Neuron (in vitro differentiated cells): Measurements from ENCODE around the gene PLK3.
A peak's percentile ranks its signal among the peaks of the same experiment; 100 is the strongest.
"Not testable (repeated sequence)": the region's sequence is repeated elsewhere in the genome, so short reads cannot be mapped to it uniquely, and the experiment has no call there.

Source experiments
- H2AFZ ChIP-seq: one replicate; pipeline ENCODE4 v1.6.1; 2013; ENCODE audit warnings: low read depth, mild to moderate bottlenecking, inconsistent platforms, low read length, moderate library complexity
- H3K27me3 ChIP-seq: one replicate; pipeline ENCODE4 v1.6.1; 2013; ENCODE audit warnings: low read length; ENCODE audit not compliant: insufficient read depth
- H3K36me3 ChIP-seq: one replicate; pipeline ENCODE4 v1.6.1; 2013; ENCODE audit warnings: low read length; ENCODE audit not compliant: insufficient read depth
- H3K4me1 ChIP-seq: one replicate; pipeline ENCODE4 v1.6.1; 2013; ENCODE audit warnings: low read length; ENCODE audit not compliant: insufficient read depth
- H3K4me3 ChIP-seq: 2 replicates; pipeline ENCODE4 v1.5.1; 2013; ENCODE audit warnings: mild to moderate bottlenecking, low read length, moderate library complexity
- H3K9me3 ChIP-seq: one replicate; pipeline ENCODE4 v1.6.1; 2013; ENCODE audit warnings: low read length

The PLK3 gene

GRCh38 chr1:44808063-44808937 lies 8.1 kb downstream of the PLK3 start, which contains the start of gene BTBD19:
TSS of gene BTBD19 (plus strand) at chr1:44808523. CDS start at chr1:44808821, 298 bp downstream.
- Histone ChIP-seq H3K9me3 (no peaks in the 10 kb centered on the region), H2AFZ (peak within 1 kb of the TSS; percentile 46), H3K4me1 (peaks cover 40% of the 10 kb centered on the region), H3K4me3 (peak within 1 kb of the TSS; percentile 46), H3K36me3 (peaks cover 25% of the 10 kb centered on the region), H3K27me3 (no peaks in the 10 kb centered on the region)

- Histone ChIP-seq H2AFZ (no peak overlapping the region), H3K9me3 (no peaks in the 10 kb centered on the region), H3K4me3 (peak overlapping the region; percentile 46), H3K27me3 (no peaks in the 10 kb centered on the region), H3K36me3 (peaks cover 20% of the 10 kb centered on the region), H3K4me1 (peaks cover 34% of the 10 kb centered on the region)
Measured at GRCh38 chr1:44808938-44809917, 9.1 kb downstream of the PLK3 start.

- no peaks in the 10 kb centered on the region for H3K9me3 ChIP-seq
- H3K27me3 ChIP-seq: no peaks in the 10 kb centered on the region
- peaks cover 15% of the 10 kb centered on the region for H3K36me3 ChIP-seq
- no peak overlapping the region for H2AFZ ChIP-seq
- no peak overlapping the region for H3K4me3 ChIP-seq
- H3K4me1 ChIP-seq: peaks cover 34% of the 10 kb centered on the region
Measured at GRCh38 chr1:44810101-44810761, 10.1 kb downstream of the PLK3 start.

- peaks cover 34% of the 10 kb centered on the region for H3K4me1 ChIP-seq
Measured at GRCh38 chr1:44810762-44811105, 10.6 kb downstream of the PLK3 start.

GRCh38 chr1:44811234-44811633 lies 11.1 kb downstream of the PLK3 start:
- Histone ChIP-seq H3K4me1 (peaks cover 34% of the 10 kb centered on the region), H3K4me3 (no peak overlapping the region), H3K9me3 (no peaks in the 10 kb centered on the region), H3K36me3 (peaks cover 7% of the 10 kb centered on the region), H3K27me3 (no peaks in the 10 kb centered on the region), H2AFZ (no peak overlapping the region)

More at GRCh38 chr1:44810762-44811105, 10.6 kb downstream of the PLK3 start:
- H3K36me3 ChIP-seq: peaks cover 10% of the 10 kb centered on the region
- not testable (repeated sequence) for H2AFZ ChIP-seq, H3K27me3 ChIP-seq, H3K9me3 ChIP-seq, H3K4me3 ChIP-seq

GRCh38 chr1:44812822-44813543 lies 12.8 kb downstream of the PLK3 start:
- no peaks in the 10 kb centered on the region for H3K9me3 ChIP-seq
- no peaks in the 10 kb centered on the region for H3K27me3 ChIP-seq
- no peak overlapping the region for H3K4me3 ChIP-seq
- peaks cover 7% of the 10 kb centered on the region for H3K36me3 ChIP-seq
- H2AFZ ChIP-seq: no peak overlapping the region
- H3K4me1 ChIP-seq: peaks cover 20% of the 10 kb centered on the region

GRCh38 chr1:44815926-44816325 lies 15.7 kb downstream of the PLK3 start:
- H3K36me3 ChIP-seq, H3K27me3 ChIP-seq, H3K4me3 ChIP-seq, H3K4me1 ChIP-seq, H3K9me3 ChIP-seq, H2AFZ ChIP-seq: not testable (repeated sequence)

GRCh38 chr1:44817307-44817706 lies 17.1 kb downstream of the PLK3 start:
- no peaks in the 10 kb centered on the region for H3K27me3 ChIP-seq
- no peak overlapping the region for H3K4me3 ChIP-seq
- peaks cover 8% of the 10 kb centered on the region for H3K9me3 ChIP-seq

GRCh38 chr1:44817771-44818495 lies 17.8 kb downstream of the PLK3 start:
- peaks cover 7% of the 10 kb centered on the region for H3K36me3 ChIP-seq
- H3K27me3 ChIP-seq: no peaks in the 10 kb centered on the region
- H3K9me3 ChIP-seq: peaks cover 8% of the 10 kb centered on the region
- H3K4me3 ChIP-seq: no peak overlapping the region
- H2AFZ ChIP-seq: no peak overlapping the region
- H3K4me1 ChIP-seq: no peaks in the 10 kb centered on the region

More at GRCh38 chr1:44817307-44817706, 17.1 kb downstream of the PLK3 start:
- Histone ChIP-seq H3K36me3 (peaks cover 7% of the 10 kb centered on the region), H2AFZ (no peak overlapping the region), H3K4me1 (no peaks in the 10 kb centered on the region)

GRCh38 chr1:44819196-44819607 lies 19.0 kb downstream of the PLK3 start:
- Histone ChIP-seq H2AFZ (no peak overlapping the region), H3K27me3 (no peaks in the 10 kb centered on the region), H3K9me3 (peaks cover 8% of the 10 kb centered on the region), H3K4me3 (no peak overlapping the region), H3K4me1 (no peaks in the 10 kb centered on the region), H3K36me3 (peaks cover 3% of the 10 kb centered on the region)

GRCh38 chr1:44819608-44820327 lies 19.6 kb downstream of the PLK3 start:
- Histone ChIP-seq H3K4me3 (no peak overlapping the region), H3K27me3 (no peaks in the 10 kb centered on the region), H2AFZ (no peak overlapping the region), H3K9me3 (peaks cover 8% of the 10 kb centered on the region), H3K4me1 (no peaks in the 10 kb centered on the region), H3K36me3 (peaks cover 2% of the 10 kb centered on the region)
